ENCODE data around the gene LTBP1. TPM values are rescaled to one million over a fixed set of nuclear protein-coding genes. Genes with fewer than 3 reads are reported as not detected.
"Not testable (repeated sequence)": the region's sequence is repeated elsewhere in the genome, so short reads cannot be mapped to it uniquely, and the experiment has no call there.

LTBP1 gene
- total RNA-seq, 1 experiment from 2014 or later: 13.9 TPM

DNA sequence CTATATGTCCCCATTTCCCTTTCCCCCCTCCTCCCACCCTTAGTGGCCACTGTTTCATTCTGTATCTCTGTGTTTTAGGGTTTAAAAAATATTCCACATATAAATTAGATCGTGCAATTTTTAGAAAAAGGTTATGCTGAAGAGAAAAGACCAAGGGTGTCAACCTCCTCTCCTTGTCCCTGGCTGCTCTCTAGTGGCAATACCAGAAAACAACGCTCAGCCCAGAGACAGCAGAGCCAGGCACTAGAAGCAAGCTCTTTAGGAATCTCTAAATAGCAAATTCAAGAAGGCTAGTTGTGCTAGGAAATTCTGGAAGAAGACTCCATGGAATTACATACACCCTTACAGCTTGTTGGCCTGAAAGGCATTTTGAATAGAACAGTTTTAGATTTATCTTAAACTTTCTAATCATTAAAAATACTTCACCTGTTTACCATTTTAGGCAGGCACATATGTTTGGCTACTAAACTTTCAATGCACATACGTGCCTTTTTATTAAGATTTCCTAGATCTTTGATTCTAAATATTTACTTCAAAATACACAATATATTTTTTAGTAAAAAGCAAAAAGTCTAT is 494.6 kb downstream of the LTBP1 start:
- Mint-ChIP-seq H3K4me3 (ENCODE audit: low read depth, unreplicated experiment) (no peak overlapping the region), H3K27me3 (ENCODE audit: unreplicated experiment) (no peaks in the 10 kb centered on the region), H3K36me3 (ENCODE audit: insufficient read depth, unreplicated experiment) (no peaks in the 10 kb centered on the region), H3K27ac (ENCODE audit: unreplicated experiment) (no peak overlapping the region), H3K9me3 (ENCODE audit: low read depth, unreplicated experiment) (no peaks in the 10 kb centered on the region), H3K4me1 (ENCODE audit: low read depth, unreplicated experiment) (no peaks in the 10 kb centered on the region)
- BruUV-seq (replicated peaks): no TSS peak
- intact Hi-C loops (cut with micrococcal nuclease; ENCODE audit: unreplicated experiment): loop anchor here (1.0 to 2.0 kb wide), 3 partner anchors 28 to 669 kb away; no protein-coding TSS in a partner anchor
- DNase-seq: peak; percentile 49
- TF ChIP-seq, protein P1, sequence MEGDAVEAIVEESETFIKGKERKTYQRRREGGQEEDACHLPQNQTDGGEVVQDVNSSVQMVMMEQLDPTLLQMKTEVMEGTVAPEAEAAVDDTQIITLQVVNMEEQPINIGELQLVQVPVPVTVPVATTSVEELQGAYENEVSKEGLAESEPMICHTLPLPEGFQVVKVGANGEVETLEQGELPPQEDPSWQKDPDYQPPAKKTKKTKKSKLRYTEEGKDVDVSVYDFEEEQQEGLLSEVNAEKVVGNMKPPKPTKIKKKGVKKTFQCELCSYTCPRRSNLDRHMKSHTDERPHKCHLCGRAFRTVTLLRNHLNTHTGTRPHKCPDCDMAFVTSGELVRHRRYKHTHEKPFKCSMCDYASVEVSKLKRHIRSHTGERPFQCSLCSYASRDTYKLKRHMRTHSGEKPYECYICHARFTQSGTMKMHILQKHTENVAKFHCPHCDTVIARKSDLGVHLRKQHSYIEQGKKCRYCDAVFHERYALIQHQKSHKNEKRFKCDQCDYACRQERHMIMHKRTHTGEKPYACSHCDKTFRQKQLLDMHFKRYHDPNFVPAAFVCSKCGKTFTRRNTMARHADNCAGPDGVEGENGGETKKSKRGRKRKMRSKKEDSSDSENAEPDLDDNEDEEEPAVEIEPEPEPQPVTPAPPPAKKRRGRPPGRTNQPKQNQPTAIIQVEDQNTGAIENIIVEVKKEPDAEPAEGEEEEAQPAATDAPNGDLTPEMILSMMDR (IDR thresholded peaks at IDR 0.05; ENCODE audit: unreplicated experiment): peak; percentile 44
- CTCF ChIA-PET: interaction anchor here (0.6 to 1.1 kb wide), 7 partner anchors 28 to 668 kb away, joined by 3 to 7 read pairs (median 4); no protein-coding TSS in a partner anchor

DNA sequence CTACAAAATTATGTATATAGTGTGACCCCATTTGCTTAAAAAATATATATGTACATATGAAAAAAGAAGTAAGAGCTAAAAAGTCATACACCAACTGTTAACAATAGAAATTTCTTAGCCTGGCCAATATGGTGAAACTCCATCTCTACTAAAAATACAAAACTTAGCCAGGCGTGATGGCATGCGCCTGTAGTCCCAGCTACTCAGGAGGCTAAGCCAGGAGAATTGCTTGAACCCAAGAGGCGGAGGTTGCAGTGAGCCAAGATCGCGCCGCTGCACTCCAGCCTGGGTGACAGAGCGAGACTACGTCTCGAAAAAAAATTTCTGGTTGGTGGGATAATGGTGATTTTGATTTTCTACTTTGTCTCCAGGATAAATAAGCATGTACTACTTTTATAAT is 495.3 kb downstream of the LTBP1 start:
- H3K27me3 Mint-ChIP-seq (ENCODE audit: unreplicated experiment); H3K36me3 Mint-ChIP-seq (ENCODE audit: insufficient read depth, unreplicated experiment); H3K4me1 Mint-ChIP-seq (ENCODE audit: low read depth, unreplicated experiment); BruUV-seq (replicated peaks); CTCF ChIA-PET; H3K27ac Mint-ChIP-seq (ENCODE audit: unreplicated experiment); DNase-seq; H3K4me3 Mint-ChIP-seq (ENCODE audit: low read depth, unreplicated experiment); H3K9me3 Mint-ChIP-seq (ENCODE audit: low read depth, unreplicated experiment); intact Hi-C loops (cut with micrococcal nuclease; ENCODE audit: unreplicated experiment): not testable (repeated sequence)

DNA sequence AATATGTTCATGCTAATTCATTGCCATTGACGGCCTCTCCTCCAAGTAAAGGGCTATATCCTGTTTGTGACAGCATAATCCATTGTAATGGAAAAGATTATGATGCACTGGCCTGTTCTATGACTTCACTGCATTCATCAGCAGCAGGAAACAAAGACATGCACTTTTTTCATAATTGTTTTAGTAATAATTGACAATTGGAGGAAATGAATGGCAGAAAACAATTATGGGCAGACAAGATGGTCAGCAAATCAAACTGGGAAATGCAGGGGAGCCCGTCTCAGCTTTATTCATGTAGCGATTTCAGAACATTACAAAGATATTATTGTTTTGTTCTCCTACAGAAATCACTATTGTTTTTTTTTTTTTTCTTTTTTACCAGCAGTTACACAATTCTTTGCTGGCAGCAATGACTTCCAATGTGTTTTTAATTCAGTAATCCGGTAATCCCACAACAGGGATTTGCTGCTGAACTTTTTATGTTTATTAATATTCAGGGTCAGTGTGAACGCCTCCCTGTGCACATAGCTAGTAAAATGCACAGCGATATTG is 495.9 kb downstream of the LTBP1 start:
- DNase-seq: no peak
- Mint-ChIP-seq H3K36me3 (ENCODE audit: insufficient read depth, unreplicated experiment) (no peaks in the 10 kb centered on the region), H3K27me3 (ENCODE audit: unreplicated experiment) (no peaks in the 10 kb centered on the region), H3K27ac (ENCODE audit: unreplicated experiment) (no peak overlapping the region), H3K9me3 (ENCODE audit: low read depth, unreplicated experiment) (no peaks in the 10 kb centered on the region), H3K4me3 (ENCODE audit: low read depth, unreplicated experiment) (no peak overlapping the region), H3K4me1 (ENCODE audit: low read depth, unreplicated experiment) (no peaks in the 10 kb centered on the region)
- CTCF ChIA-PET: no interaction called here
- BruUV-seq (replicated peaks): no TSS peak
- intact Hi-C loops (cut with micrococcal nuclease; ENCODE audit: unreplicated experiment): no loop called here
- TF ChIP-seq, protein P1 (IDR thresholded peaks at IDR 0.05; ENCODE audit: unreplicated experiment): no peak

DNA sequence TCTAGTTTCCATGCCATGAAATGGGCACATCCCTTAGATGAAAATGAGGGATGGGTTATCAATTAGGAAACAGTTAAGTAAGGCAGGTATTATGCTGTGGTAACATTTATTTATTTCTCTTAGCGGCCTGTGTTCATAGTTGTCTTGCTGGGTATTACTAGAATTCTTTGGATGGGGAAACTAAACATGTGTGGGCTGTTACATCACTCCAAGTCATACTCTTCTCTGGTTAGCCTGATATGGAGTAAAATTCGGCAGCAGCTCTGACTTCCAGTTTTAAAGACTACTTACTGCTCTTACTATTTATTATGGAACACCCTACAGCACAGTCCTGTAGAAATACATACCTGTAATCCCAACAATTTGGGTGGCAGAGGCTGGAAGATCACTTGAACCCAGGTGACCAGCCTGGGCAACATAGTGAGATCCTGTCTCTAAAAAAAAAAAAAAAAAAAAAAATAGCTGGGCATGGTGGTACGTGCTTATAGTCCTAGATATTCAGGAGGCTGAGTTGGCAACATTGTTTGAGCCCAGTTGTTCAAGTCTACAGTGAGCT is 496.6 kb downstream of the LTBP1 start:
- DNase-seq: no peak
- intact Hi-C loops (cut with micrococcal nuclease; ENCODE audit: unreplicated experiment): no loop called here
- TF ChIP-seq, protein P1 (IDR thresholded peaks at IDR 0.05; ENCODE audit: unreplicated experiment): no peak
- no peak overlapping the region for H3K27ac Mint-ChIP-seq (ENCODE audit: unreplicated experiment)
- no peaks in the 10 kb centered on the region for H3K4me1 Mint-ChIP-seq (ENCODE audit: low read depth, unreplicated experiment)
- no peaks in the 10 kb centered on the region for H3K36me3 Mint-ChIP-seq (ENCODE audit: insufficient read depth, unreplicated experiment)
- CTCF ChIA-PET: interaction anchor here (0.6 kb wide), 4 partner anchors 19 to 678 kb away, joined by 3 to 4 read pairs (median 4); no protein-coding TSS in a partner anchor
- H3K9me3 Mint-ChIP-seq (ENCODE audit: low read depth, unreplicated experiment): no peaks in the 10 kb centered on the region
- H3K27me3 Mint-ChIP-seq (ENCODE audit: unreplicated experiment): no peaks in the 10 kb centered on the region
- no TSS peak for BruUV-seq (replicated peaks)
- H3K4me3 Mint-ChIP-seq (ENCODE audit: low read depth, unreplicated experiment): no peak overlapping the region

DNA sequence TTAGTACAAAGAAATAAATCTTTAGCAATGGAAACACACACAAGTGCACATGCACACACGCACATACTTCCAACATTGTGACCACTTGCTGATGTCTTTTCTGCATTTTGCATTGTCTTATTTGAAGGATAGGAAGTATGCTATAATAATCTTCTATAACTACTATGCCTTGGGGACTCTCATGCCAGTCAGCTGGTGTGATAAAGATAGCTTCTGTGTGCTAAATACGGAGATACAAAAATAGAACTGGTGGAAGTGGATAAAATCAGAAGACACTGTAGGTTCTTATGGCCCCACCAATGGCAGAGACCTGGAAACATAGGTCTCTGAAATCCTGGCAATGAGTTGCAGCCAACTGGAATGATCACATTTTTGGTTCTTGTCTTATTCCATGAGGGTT is 498.2 kb downstream of the LTBP1 start:
- BruUV-seq (replicated peaks): no TSS peak
- Mint-ChIP-seq H3K27me3 (ENCODE audit: unreplicated experiment) (no peaks in the 10 kb centered on the region), H3K36me3 (ENCODE audit: insufficient read depth, unreplicated experiment) (no peaks in the 10 kb centered on the region), H3K4me1 (ENCODE audit: low read depth, unreplicated experiment) (no peaks in the 10 kb centered on the region), H3K9me3 (ENCODE audit: low read depth, unreplicated experiment) (no peaks in the 10 kb centered on the region), H3K27ac (ENCODE audit: unreplicated experiment) (no peak overlapping the region), H3K4me3 (ENCODE audit: low read depth, unreplicated experiment) (no peak overlapping the region)
- DNase-seq: no peak
- intact Hi-C loops (cut with micrococcal nuclease; ENCODE audit: unreplicated experiment): no loop called here
- CTCF ChIA-PET: interaction anchor here (1.0 kb wide), 1 partner anchor 32 kb away, joined by 3 read pairs; no protein-coding TSS in a partner anchor
- TF ChIP-seq, protein P1 (IDR thresholded peaks at IDR 0.05; ENCODE audit: unreplicated experiment): no peak

Data from Calu3 (cell line).